PFSK-1 (cell line): Measurements from ENCODE around the gene SYCE3.

ENCODE experiments used
- POLR2AphosphoS5 ChIP-seq: IDR thresholded peaks from 2 replicates; pipeline ENCODE4 v1.6.1; 2012; ENCODE audit warnings: low read depth, mild to moderate bottlenecking, control low read depth, low read length, moderate library complexity
- TAF1 ChIP-seq: IDR thresholded peaks from 2 replicates; pipeline ENCODE4 v1.6.1; 2012; ENCODE audit warnings: low read length, control low read depth, borderline replicate concordance; ENCODE audit not compliant: insufficient read depth

DNA sequence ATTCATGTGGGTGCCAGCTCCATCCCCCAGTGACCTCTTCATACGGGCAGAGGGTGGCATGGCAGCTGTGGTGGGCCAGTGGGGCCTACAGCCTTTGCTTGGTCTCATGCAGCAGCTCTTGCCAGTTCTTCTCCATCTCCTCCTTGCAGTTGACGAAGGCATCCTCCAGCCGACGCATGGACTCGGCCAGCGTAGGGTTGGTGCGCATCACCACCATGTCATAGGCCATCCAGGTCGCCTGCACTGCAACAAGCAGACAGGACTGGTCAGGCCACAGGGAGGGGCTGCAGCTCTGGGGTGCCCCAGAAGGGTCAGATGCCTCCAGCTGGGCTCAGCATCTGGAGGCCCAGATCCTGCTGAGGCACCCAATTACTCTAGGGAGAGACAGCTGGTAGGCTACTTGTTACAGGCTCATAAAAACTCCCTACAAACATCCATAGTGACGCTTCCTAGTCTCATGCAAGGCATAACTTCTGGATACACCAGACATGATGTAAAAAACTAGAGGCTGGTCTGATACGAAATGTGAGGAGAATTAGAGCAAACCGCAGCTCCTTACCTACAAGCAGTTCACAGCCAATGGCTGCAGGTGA is 11.5 kb downstream of the SYCE3 start:
- no peak for TF ChIP-seq TAF1
- TF ChIP-seq POLR2AphosphoS5, result no peak
